Activated naive CD4-positive, alpha-beta T cell treated with anti-CD3 and anti-CD28 coated beads, Interleukin-2, amount 10 ng/mL, durations not matched to agents 5 hours and 36 hours (primary cell): ENCODE measurements around the gene HDHD2. TPM values are rescaled to one million over a fixed set of nuclear protein-coding genes. Genes with fewer than 3 reads are reported as not detected.

Experiments
- total RNA-seq, 2 experiments: library from RNA; stranded (reverse); gene quantifications; one replicate each; pipeline ENCODE4 v1.2.3, GENCODE V29; 2021

The HDHD2 gene, protein sequence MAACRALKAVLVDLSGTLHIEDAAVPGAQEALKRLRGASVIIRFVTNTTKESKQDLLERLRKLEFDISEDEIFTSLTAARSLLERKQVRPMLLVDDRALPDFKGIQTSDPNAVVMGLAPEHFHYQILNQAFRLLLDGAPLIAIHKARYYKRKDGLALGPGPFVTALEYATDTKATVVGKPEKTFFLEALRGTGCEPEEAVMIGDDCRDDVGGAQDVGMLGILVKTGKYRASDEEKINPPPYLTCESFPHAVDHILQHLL
- 10 to 100 TPM; 40.9 to 44.7 TPM for total RNA-seq

GRCh38 chr18:47150029-47150823, at the start of gene HDHD2:
Gene HDHD2 (minus strand): TSS chr18:47150500. CDS start chr18:47136439, 14,061 bp downstream.

DNA sequence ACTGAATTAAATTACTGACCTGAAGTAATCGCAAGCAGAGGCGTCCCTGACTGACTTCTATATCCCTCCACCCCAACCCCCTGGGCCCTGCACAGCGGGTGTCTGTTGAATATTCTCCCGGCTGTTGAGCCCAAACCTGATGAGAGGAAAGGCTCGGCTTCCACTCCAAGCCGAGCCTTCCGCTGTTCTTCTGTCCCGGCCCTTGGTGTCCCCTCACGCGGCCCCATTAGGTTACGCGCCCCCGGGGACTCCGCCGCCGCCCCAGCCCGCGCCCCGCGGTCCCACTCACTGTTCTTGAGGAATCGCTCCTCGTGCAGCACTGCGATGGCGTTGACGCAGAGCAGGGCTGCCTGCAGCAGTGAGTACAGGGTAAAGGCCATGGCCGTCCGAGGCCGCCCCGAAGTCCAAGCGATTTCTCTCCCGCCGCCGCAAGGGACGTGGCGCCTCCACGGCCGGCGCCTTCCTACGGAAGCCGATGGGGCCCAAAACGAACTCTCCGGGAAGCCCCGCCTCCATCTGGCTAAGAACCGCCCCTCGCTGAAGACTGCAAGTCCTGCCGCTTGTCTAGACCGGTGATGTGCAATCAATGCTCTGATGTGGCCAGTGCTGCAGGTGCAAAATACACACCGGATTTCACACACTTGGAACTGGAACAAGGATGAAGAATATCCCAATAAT, 25.7 kb upstream of the HDHD2 start, which contains the start of gene IER3IP1:
IER3IP1 (minus strand) TSS at position 467 of the 678 bp plus-strand sequence; CDS start at position 380, 87 bp downstream.

Other genes with a start within 250 kb of the HDHD2 start
- 10 to 100 TPM; 35.8 to 37.1 TPM for gene PIAS2, start 233.0 kb downstream of the HDHD2 start, total RNA-seq
- under 1 TPM; 0.60 to 0.82 TPM for gene KATNAL2, start 232.9 kb downstream of the HDHD2 start, total RNA-seq
- gene ELOA2, start 114.9 kb downstream of the HDHD2 start, total RNA-seq, result not detected
- 1 to 10 TPM; 9.6 to 10.0 TPM for gene IER3IP1, start 25.9 kb upstream of the HDHD2 start, total RNA-seq
- not detected for gene SKOR2, start 101.2 kb upstream of the HDHD2 start, total RNA-seq